Myocyte (in vitro differentiated cells): ENCODE results near the gene SRSF7. TPM values are rescaled to one million over a fixed set of nuclear protein-coding genes. Genes with fewer than 3 reads are reported as not detected.
A peak's percentile ranks its signal among the peaks of the same experiment; 100 is the strongest.
"Not testable (repeated sequence)": the region's sequence is repeated elsewhere in the genome, so short reads cannot be mapped to it uniquely, and the experiment has no call there.

Experiments
- DNase-seq: peaks from one replicate; pipeline ENCODE4 v3.0.0-alpha.2; 2012; ENCODE audit warnings: low read depth
- polyA plus RNA-seq: library from polyadenylated mRNA; unstranded; fragments of >200 nt; gene quantifications from one replicate; pipeline ENCODE4 v1.2.1, GENCODE V29; 2012; ENCODE audit warnings: missing spikeins
- total RNA-seq: library from RNA; depleted of rRNA; stranded (reverse); fragments of >200 nt; gene quantifications from 2 replicates; pipeline ENCODE4 v1.2.3, GENCODE V29; 2014

The SRSF7 gene
- total RNA-seq: 68.9 and 75.2 TPM in 2 replicates
- polyA plus RNA-seq: 62.2 TPM

GRCh38 chr2:38750891-38751595, at the start of gene SRSF7:
TSS of gene SRSF7 (minus strand) at chr2:38751361. CDS start at chr2:38751256, 105 bp downstream.
- DNase-seq: peak; percentile 99

GRCh38 chr2:38797953-38798352, 46.8 kb upstream of the SRSF7 start:
- no peak for DNase-seq

- DNase-seq: peak; percentile 85
Measured at GRCh38 chr2:38797250-38797676, 46.1 kb upstream of the SRSF7 start.

GRCh38 chr2:38795016-38795415, 43.9 kb upstream of the SRSF7 start:
- DNase-seq: not testable (repeated sequence)

- DNase-seq: no peak
Measured at GRCh38 chr2:38794235-38794946, 43.2 kb upstream of the SRSF7 start.

GRCh38 chr2:38793511-38793910, 42.4 kb upstream of the SRSF7 start:
- DNase-seq: no peak

GRCh38 chr2:38792751-38793150, 41.6 kb upstream of the SRSF7 start:
- no peak for DNase-seq

- DNase-seq: not testable (repeated sequence)
Measured at GRCh38 chr2:38792321-38792720, 41.2 kb upstream of the SRSF7 start.

- no peak for DNase-seq
Measured at GRCh38 chr2:38791744-38792143, 40.6 kb upstream of the SRSF7 start.

GRCh38 chr2:38789691-38790090, 38.5 kb upstream of the SRSF7 start:
- DNase-seq: no peak

GRCh38 chr2:38788306-38788705, 37.1 kb upstream of the SRSF7 start:
- no peak for DNase-seq

- DNase-seq: no peak
Measured at GRCh38 chr2:38783586-38783985, 32.4 kb upstream of the SRSF7 start.

GRCh38 chr2:38778687-38779082, 27.5 kb upstream of the SRSF7 start:
- no peak for DNase-seq

GRCh38 chr2:38776531-38776930, 25.4 kb upstream of the SRSF7 start:
- DNase-seq: no peak

GRCh38 chr2:38775921-38776225, 24.7 kb upstream of the SRSF7 start:
- no peak for DNase-seq

GRCh38 chr2:38775097-38775920, 24.1 kb upstream of the SRSF7 start:
- DNase-seq: no peak

GRCh38 chr2:38771632-38772031, 20.5 kb upstream of the SRSF7 start:
- DNase-seq: peak; percentile 61

GRCh38 chr2:38765551-38765950, 14.4 kb upstream of the SRSF7 start:
- DNase-seq: no peak

GRCh38 chr2:38765149-38765548, 14.0 kb upstream of the SRSF7 start:
- DNase-seq: no peak

GRCh38 chr2:38763728-38764127, 12.6 kb upstream of the SRSF7 start:
- no peak for DNase-seq

- no peak for DNase-seq
Measured at GRCh38 chr2:38763228-38763627, 12.1 kb upstream of the SRSF7 start.

GRCh38 chr2:38755891-38756290, 4.7 kb upstream of the SRSF7 start:
- not testable (repeated sequence) for DNase-seq
